ENCODE measurements around the gene LPAR3. TPM values are rescaled to one million over a fixed set of nuclear protein-coding genes. Genes with fewer than 3 reads are reported as not detected.

Gene LPAR3
- polyA plus RNA-seq, 2 of the 4 experiments (the other 2 are of a cell fraction) = 0.01 to 0.08 TPM

- TF ChIP-seq HDAC2 (IDR thresholded peaks at IDR 0.05) = no peak
Observed at GRCh38 chr1:84890566-84890965, 2.4 kb downstream of the LPAR3 start (continued).

GRCh38 chr1:84889437-84889836, 3.6 kb downstream of the LPAR3 start:
- Histone ChIP-seq H3K4me3 (no peak overlapping the region), H3K4me2 (no peak overlapping the region), H3K27ac (no peak overlapping the region), H3K4me1 (no peaks in the 10 kb centered on the region), H3K9me3 (no peaks in the 10 kb centered on the region)
- CTCF ChIA-PET = interaction anchor here (1.1 kb wide), 1 partner anchor 47 kb away, joined by 3 read pairs; no protein-coding TSS in a partner anchor
- FAIRE-seq (no peak), DNase-seq (ENCODE audit: low read depth in 1 of 2, low spot score in 1 of 2) (no peak), ATAC-seq (no peak)
- POLR2A ChIA-PET = no interaction called here
- TF ChIP-seq JUN (IDR thresholded peaks at IDR 0.05) (no peak), JUNB (IDR thresholded peaks at IDR 0.05) (no peak), EHMT2 (IDR thresholded peaks at IDR 0.05; ENCODE audit: low read depth) (no peak), POLR2A (IDR thresholded peaks at IDR 0.05; ENCODE audit: low read length) (no peak), NPAS2 (CRISPR knock-in tag; IDR thresholded peaks at IDR 0.05; ENCODE audit: borderline replicate concordance) (no peak), TP53 (CRISPR knock-in tag; IDR thresholded peaks at IDR 0.05) (no peak), FOSB (CRISPR knock-in tag; IDR thresholded peaks at IDR 0.05) (no peak), BCL3 (IDR thresholded peaks at IDR 0.05) (no peak), HOXB5 (CRISPR knock-in tag; IDR thresholded peaks at IDR 0.05) (no peak), HES2 (IDR thresholded peaks at IDR 0.05) (no peak), ATOH8 (CRISPR knock-in tag; IDR thresholded peaks at IDR 0.05; ENCODE audit: low read depth) (no peak), ELK1 (IDR thresholded peaks at IDR 0.05; ENCODE audit: low read depth, low read length) (no peak), KDM1A (IDR thresholded peaks at IDR 0.05; ENCODE audit: low read depth) (no peak)
- WGBS (ENCODE audit: missing lambda C conversion rate) = 58% methylated on average over 5 of the region's 5 CpGs

GRCh38 chr1:84888753-84889152, 4.3 kb downstream of the LPAR3 start:
- FAIRE-seq = no peak
- ChIA-PET POLR2A (no interaction called here), CTCF (interaction anchor here (1.1 kb wide), 1 partner anchor 48 kb away, joined by 3 read pairs; no protein-coding TSS in a partner anchor)
- ATAC-seq = no peak
- Histone ChIP-seq H3K27ac (no peak overlapping the region), H3K4me2 (no peak overlapping the region), H3K4me1 (no peaks in the 10 kb centered on the region), H3K4me3 (no peak overlapping the region), H3K9me3 (no peaks in the 10 kb centered on the region)
- no peak for DNase-seq (ENCODE audit: low read depth in 1 of 2, low spot score in 1 of 2)
- TF ChIP-seq HEYL (CRISPR knock-in tag; IDR thresholded peaks at IDR 0.05) = no peak
- no peak for TF ChIP-seq HOXB13 (CRISPR knock-in tag; IDR thresholded peaks at IDR 0.05; ENCODE audit: low read depth)
- TF ChIP-seq RARB (CRISPR knock-in tag; IDR thresholded peaks at IDR 0.05) = no peak
- TF ChIP-seq MAFK (IDR thresholded peaks at IDR 0.05; ENCODE audit: partially characterized antibody) = no peak
- no peak for TF ChIP-seq CHD2 (IDR thresholded peaks at IDR 0.05; ENCODE audit: low read length, partially characterized antibody)
- no peak for TF ChIP-seq CEBPB (IDR thresholded peaks at IDR 0.05)
